ENCODE data around the gene RTTN.

RTTN gene

GRCh38 chr18:70025580-70025979 is 179.9 kb downstream of the RTTN start:
- DNase-seq (ENCODE audit: low read depth): no peak

- no peak for DNase-seq (ENCODE audit: low read depth)
These were observed 180.7 kb downstream of the RTTN start for GRCh38 chr18:70024829-70025228.

GRCh38 chr18:70024093-70024492 is 181.4 kb downstream of the RTTN start:
- no peak for DNase-seq (ENCODE audit: low read depth)

DNA sequence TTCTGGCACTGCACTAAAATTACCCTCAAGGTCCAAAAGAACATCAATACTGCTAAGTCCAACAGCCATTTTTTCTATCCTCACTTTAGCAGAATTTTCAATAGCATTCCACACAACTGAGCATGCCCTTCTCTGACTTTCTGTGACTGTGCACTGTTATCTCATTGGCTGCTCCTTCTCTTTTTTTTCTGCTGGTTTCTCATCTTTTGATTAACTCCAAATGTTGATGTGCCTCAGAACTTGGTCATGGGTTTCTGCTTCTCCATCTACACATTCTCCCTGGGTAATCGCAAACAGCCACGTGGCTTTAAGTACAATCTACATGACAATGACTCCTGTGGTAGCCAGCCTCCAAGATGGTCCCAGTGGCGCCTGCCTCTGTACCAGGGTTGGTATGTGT is 182.9 kb downstream of the RTTN start:
- no peak for DNase-seq (ENCODE audit: low read depth)

- DNase-seq (ENCODE audit: low read depth): no peak
These were observed 184.0 kb downstream of the RTTN start for GRCh38 chr18:70021498-70021897.

GRCh38 chr18:70021043-70021442 is 184.4 kb downstream of the RTTN start:
- no peak for DNase-seq (ENCODE audit: low read depth)

GRCh38 chr18:70019991-70020390 is 185.5 kb downstream of the RTTN start:
- DNase-seq (ENCODE audit: low read depth): no peak

DNA sequence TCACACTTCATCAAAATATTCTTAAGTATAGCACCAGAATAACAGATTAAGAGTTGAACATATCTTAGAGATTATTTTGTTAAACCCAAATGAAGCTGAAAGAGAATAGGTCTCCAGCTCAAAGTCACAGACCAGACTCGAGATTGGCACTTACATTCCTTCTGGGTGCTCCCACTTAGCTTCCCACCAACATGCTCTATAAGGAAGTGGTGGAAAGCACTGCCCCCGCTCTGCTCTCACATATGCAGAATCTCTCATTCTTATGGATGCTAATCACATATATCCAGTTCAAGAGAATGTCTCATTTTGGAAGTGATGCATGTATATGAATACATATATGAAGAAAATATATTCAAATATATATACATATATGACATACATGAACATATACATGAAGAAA is 186.4 kb downstream of the RTTN start:
- no peak for DNase-seq (ENCODE audit: low read depth)

DNA sequence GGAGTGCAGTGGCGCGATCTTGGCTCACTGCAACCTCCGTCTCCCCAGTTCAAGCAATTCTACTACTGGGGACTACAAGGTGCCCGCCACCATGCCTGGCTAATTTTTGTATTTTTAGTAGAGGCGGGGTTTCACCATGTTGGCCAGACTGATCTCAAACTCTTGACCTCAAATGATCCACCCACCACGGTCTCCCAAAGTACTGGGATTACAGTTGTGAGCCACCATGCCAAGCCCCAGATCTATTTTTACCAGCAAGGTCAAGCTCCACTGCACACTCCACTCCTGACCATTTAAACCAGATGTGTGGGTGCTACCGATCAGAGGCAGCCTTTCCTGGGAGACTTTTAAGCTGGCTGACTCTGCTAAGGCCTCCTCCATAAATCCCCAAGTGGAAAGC is 190.4 kb downstream of the RTTN start:
- DNase-seq (ENCODE audit: low read depth): no peak

DNA sequence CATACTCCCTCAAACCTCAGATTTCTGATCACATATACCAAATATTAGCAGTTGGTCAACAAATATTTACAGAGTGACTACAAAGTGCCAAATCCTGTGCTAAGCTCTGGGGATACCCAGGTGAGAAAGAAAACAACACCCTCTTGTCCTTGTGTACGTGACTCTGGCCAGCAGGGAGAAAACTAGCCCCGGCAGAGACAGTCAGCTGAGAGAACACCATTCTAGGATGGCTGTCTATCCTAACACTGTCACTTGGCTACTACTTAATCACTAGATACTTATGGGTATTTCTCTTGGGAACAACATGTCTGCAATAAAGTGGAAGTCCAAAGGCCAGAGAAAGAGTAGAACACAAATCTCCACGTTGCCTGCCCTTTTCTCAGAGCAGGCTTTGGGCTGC is 199.9 kb downstream of the RTTN start:
- DNase-seq (ENCODE audit: low read depth): no peak

DNA sequence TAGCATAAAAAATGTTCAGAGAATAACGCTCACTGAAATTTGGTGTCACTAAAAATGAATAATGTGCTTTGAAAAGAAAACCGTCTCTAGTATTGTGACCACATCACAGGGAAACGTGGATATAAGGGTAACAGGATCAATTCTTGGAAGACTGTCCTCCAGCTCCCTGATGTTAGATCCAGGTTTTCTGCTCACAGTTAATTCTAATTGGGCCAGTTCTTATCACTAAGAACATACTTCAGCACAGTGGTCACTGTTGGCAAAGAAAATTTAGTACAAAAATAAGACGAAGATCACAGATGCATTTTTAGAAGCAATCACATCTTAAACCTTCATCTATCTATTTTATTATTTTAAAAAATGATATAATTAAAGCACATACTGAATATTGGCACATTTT is 200.8 kb downstream of the RTTN start:
- DNase-seq (ENCODE audit: low read depth): no peak

DNA sequence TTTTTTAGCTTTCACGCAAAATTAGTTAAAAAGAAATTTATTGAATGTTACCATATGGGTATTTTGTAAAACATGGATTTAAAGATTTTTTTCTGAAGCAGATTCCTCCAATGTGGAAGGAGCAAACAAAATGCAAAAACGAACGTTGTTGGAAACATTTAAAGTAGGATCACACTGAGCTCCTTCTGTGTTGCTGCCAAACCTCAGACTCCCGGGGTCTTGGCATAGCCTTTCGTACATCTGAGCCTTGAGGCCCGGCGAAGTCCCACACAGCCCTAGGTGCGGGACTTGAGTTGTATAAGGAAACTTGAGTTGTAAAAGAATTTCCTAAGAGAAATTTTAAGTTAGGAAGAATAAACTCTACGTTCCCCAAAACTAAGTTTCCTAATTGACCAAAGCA is 205.8 kb downstream of the RTTN start:
- DNase-seq (ENCODE audit: low read depth): no peak

DNA sequence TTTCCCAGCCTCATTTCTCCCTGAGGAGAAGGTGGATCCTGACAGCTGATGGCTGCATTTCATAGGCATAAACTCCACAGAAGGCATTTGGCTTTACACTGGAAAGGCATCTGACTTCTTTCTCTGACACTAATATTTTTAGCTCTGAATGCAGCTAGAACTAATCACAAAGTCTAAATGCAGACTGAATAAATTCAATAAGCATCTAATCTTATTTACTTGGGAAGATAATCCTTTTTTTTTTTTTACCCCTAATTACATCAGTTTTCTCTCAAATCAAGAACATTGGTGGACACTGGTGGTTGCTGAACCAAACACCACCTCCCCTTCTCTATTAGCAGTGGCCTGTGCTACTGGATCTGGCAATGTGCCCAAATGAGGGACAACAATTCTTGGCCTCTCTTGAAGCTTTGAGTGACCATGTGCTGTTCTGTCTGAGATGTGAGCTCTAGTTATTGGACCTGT is 206.9 kb downstream of the RTTN start:
- no peak for DNase-seq (ENCODE audit: low read depth)

- no peak for DNase-seq (ENCODE audit: low read depth)
These were observed 208.3 kb downstream of the RTTN start for GRCh38 chr18:69996951-69997798.

DNA sequence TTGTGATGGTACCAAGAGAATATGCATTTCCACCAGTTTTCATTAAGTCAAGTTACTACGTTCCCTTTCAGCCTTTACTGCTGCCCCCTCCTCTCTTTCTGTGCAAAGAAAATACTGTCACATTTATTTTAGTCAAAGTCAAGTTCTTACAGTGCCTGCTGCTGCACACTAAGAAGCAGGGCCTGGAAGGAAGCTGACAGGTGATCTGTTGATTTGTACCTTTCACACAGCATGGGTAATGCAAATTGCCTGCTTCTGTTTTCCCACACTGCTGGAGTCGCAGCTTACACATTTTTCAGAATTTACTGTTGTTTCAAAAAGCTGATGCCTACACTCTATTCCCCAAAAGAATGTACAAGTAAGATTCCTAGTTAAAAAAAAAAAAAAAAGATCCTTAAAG is 209.1 kb downstream of the RTTN start:
- DNase-seq (ENCODE audit: low read depth): no peak

DNA sequence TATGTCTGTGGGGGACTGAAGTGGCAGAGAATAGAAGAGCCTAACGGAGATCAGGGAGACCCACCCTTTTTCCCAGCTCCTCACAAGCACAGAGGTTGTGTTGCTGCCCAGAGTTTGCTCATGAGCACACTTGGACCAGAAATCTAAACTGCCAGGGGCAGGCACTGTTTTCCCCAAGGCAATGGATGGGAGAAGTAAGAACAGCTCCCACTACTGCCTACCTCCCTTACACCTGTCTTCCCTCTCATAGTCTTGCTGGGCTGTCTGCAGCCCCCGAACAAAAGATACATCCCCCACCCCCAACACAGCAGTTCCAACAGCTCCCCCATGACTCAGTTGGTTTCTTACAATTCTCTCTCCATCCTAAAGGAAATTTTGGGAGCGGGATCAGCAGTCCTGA is 209.7 kb downstream of the RTTN start:
- DNase-seq (ENCODE audit: low read depth): no peak

GRCh38 chr18:69992776-69993175 is 212.7 kb downstream of the RTTN start:
- DNase-seq (ENCODE audit: low read depth): no peak

DNA sequence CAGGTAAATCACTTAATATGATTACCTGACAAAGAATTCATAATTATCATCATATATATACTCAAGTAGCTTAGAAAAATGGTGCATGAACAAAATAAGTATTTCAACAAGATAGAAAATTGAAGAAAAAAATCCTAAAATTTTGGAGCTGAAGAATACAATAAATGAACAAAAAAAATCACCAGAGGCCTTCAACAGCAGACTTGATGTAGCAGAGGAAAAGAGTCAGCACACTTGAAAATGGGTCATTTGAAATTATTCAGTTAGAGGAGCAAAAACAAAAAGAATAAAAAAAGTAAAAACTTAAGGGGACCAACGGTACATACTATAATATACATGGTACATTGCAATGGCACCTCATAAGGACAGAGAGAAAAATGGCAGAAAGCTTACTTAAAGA is 217.6 kb downstream of the RTTN start:
- no peak for DNase-seq (ENCODE audit: low read depth)

GRCh38 chr18:69985239-69985638 is 220.2 kb downstream of the RTTN start:
- DNase-seq (ENCODE audit: low read depth): no peak

GRCh38 chr18:69982417-69982816 is 223.1 kb downstream of the RTTN start:
- no peak for DNase-seq (ENCODE audit: low read depth)

- no peak for DNase-seq (ENCODE audit: low read depth)
These were observed 223.5 kb downstream of the RTTN start for GRCh38 chr18:69981948-69982347.

GRCh38 chr18:69980982-69981804 is 224.3 kb downstream of the RTTN start:
- no peak for DNase-seq (ENCODE audit: low read depth)

DNA sequence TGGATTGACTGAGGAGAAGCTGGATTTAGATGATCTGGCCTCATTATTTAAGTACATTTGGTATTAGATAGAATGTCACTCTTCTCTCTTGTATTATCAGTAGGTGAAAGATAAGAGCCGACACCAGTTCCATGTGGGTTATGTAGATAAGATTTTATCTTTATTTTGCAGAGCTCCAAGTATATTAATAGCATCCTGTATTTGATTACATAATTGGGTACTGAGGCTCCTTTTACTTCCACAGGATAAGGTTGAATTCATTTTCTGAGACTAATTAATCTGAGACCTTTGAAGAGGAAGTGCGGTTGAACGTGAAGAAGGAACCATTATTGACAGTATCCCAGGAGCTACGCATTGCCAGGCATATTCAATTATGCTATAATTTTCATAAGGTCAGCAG is 225.0 kb downstream of the RTTN start:
- no peak for DNase-seq (ENCODE audit: low read depth)

Measured in HS-27A (cell line).